Vagina (tissue), 2 donors: ENCODE results near the gene RAD51AP1.

Experiments used
- CTCF ChIP-seq, 3 experiments: fragments of 450-650 bp in 2 of 3; fragments of 200-600 bp in 1 of 3; sonication (generic) in 1 of 3; IDR thresholded peaks; one replicate each; pipeline ENCODE4 v1.5.1; 2017 to 2019; ENCODE audit warnings: antibody characterized with exemption in 3 of 3, mild to moderate bottlenecking in 2 of 3, moderate library complexity in 2 of 3
- POLR2A ChIP-seq, 2 donors: fragments of 450-650 bp; IDR thresholded peaks; one replicate each; pipeline ENCODE4 v1.6.1; 2017; ENCODE audit warnings: antibody characterized with exemption in 2 of 2, mild to moderate bottlenecking in 2 of 2, moderate library complexity in 2 of 2
- POLR2AphosphoS5 ChIP-seq, 2 donors: sonication (generic); formaldehyde crosslinking; IDR thresholded peaks; one replicate each; pipeline ENCODE4 v1.9.0; 2017; ENCODE audit warnings: antibody characterized with exemption in 2 of 2, mild to moderate bottlenecking in 2 of 2, low read depth in 1 of 2; ENCODE audit not compliant: insufficient read depth in 1 of 2

- TF ChIP-seq POLR2AphosphoS5 (IDR thresholded peaks at IDR 0.05; ENCODE audit: insufficient read depth in 1 of 2, low read depth in 1 of 2): no peak
- no peak for TF ChIP-seq CTCF (IDR thresholded peaks at IDR 0.05)
- TF ChIP-seq POLR2A (IDR thresholded peaks at IDR 0.05): no peak
Measured at GRCh38 chr12:4572680-4573079, 34.0 kb downstream of the RAD51AP1 start.
